T follicular helper cell (primary cell): ENCODE data around the gene SPRED1.
A peak's percentile ranks its signal among the peaks of the same experiment; 100 is the strongest.
"Not testable (repeated sequence)": the region's sequence is repeated elsewhere in the genome, so short reads cannot be mapped to it uniquely, and the experiment has no call there.

Experiments
- DNase-seq: peaks from one replicate; pipeline ENCODE4 v3.0.0-alpha.2; 2020; ENCODE audit warnings: low read depth

SPRED1 gene

DNA sequence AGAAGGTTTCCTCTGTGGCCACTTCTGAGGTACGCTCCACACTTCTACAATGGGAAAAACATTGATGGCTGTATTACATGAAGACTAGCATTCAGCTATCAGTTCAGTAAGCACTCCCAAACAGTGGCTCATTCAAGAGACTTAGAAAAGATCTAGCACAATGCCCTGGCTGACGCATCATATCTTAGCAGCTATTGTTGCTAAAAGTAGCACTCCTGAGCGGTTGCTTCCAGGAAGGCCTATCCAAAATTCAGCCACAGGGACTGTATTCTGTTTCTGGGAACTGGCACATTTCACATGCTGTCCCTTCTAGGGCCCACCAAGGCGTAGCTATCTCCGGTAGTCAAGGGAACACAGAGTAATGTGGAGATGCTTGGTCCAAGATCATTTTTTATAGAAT is 21.2 kb upstream of the SPRED1 start:
- no peak for DNase-seq

DNA sequence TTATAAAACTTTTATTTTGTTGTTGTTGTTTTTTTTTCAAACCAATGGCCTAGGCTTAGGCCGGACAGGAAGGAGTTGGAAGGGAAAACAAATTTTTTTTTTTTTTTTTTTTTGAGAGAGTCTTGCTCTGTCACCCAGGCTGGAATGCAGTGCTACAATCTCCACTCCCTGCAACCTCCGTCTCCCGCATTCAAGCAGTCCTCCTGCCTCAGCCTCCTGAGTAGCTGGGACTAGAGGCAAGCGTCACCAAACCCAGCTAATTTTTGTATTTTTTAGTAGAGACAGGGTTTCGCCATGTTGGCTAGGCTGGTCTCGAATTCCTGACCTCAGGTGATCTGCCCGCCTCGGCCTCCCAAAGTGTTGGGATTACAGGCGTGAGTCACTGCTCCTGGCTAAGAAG is 15.6 kb upstream of the SPRED1 start:
- DNase-seq: not testable (repeated sequence)

DNA sequence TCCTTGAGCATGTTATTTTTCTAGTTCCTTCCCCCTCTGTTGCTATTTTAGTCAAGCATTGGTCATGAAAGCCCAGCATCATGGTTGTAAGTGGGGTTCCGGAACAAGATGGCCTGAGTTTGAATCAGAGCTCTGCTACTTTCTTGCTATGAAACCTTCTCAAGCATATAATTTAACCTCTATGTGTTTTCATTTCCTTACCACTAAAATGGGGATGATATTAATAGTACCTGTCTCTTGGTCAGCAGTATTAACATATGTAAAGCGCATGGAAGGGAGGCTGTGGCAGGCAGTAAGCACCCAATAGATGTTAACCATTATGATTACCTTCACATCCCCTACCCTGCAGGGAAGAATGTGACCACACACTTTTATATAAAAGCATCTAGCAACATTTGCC is 14.3 kb upstream of the SPRED1 start:
- DNase-seq: no peak

DNA sequence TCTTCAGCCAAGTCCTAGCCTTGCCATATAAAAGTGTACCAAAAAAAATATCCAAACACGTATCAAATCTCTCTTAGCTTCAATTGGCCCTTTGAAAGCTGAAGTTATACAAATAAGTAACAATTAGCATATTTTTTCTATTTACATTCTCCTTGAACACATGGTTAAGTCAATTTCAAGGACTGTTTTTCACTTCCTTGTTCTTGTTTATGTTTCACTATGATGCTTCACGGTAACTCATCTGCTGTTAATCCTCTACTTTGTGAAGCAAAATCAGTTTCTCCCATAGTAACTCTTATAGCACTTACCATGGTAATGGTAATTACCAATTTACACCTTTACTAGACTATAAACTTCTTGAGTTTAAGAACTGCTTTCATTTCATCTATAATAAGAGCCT is 10.6 kb upstream of the SPRED1 start:
- DNase-seq: no peak

DNA sequence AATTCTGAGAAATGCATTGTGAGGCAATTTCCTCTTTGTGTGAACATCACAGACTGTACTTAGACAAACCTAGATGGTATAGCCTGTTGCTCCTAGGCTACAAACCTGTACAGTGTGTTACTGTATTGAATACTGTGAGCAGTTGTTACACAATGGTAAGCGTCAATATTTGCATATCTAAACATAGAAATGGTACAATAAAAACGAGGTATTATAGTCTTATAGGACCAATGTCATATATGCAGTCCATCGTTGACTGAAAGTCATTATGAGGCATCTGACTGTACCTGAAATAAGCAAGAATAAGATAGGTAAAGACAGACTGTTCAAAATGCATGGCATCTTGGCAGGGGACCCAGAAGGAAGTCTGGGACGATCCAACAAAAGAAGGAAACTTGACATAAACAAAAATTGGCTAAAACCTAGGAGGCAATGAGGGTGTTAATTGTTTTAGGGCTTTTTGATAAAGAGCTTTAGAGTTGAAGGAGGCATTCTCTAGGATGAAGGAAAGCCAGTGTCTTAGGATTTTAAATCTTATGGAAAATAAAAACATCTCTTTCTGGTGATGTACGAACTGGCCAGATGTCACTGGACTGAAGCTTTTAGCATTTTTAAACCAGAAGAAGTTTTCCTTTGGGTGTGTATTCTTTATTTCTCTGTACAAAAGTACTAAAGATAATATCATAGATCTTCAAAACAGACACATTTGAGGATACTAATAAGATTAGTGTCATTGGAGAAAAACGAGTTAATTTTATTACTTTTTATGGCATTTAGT is 9.2 kb upstream of the SPRED1 start:
- DNase-seq: no peak

DNA sequence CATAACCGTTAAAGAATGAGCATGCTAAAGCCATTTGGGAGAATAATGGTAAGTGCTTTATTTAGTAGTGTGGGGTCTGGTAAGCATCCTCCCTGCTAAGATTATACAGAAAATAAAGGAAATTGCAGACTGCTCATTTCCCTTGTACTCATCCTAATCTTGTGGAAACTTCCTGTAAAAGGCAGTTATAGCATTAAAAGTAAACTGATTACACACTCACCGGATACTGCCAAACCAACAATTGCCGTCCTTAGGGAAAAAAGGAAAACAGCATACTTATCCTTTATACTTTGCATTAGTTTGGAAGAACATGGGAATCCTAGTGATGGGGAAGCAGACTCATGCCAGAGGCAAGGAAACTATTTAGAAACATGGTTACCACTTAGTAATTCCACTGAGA is 5.3 kb upstream of the SPRED1 start:
- DNase-seq: no peak

DNA sequence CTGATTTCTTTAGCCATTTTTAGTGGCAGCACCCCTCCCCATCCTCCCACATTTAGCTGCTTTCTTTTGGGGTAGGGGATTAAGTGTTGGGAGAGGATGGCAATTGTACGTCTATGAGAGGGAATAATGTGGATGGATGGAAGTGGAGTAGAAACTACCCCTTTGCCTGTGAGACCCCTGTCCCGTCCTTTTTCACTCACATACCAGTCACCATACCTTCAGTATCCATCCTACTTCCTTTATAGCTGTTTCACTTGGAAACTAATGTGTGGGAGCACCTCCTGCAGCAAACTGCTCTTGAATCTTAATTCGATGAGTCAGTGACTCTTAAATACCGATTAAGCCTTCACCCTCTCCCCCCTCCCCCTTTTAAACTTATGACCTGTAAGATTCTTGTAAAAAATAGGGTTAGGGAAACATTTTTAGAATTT is 730 bp downstream of the SPRED1 start:
- DNase-seq: no peak

DNA sequence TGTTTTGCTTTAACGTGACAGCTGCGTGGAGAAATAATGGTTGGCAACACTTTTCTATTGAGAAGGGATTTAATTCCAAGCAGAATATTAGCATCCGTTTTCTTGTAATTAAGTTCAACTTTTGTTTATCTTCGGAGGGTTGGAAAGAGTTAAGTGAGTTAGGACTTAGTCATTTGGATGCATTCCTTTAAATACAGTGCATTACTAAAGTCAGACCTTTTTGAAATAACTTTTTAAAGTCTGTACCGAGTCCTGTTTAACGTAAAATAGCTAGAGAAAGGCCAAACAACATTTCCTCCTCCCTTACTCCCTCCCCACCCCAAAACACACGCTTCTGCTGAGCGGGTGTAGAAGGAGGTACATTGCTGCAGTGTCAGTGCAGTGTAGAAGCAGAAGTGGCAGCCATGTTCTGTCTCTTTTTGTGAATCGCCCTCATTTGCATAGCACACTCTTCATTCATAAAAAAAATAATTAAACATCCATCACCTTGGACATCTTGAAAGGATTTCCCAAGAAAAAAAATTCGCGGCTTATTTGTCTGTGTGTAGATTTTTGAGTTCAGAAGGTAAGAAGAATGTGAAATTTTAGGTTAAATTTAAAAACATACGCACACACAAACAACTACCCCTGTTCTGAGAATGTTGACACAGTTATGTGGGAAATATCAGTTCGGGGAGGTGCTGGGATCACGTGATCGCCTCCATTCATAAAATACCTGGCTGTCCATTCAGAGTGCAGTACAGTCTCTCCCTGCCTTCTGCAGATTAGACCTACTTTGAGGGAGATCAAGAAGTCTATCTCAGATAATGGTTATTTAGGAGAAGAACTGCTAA is 1.6 kb downstream of the SPRED1 start:
- DNase-seq: peak; percentile 10

DNA sequence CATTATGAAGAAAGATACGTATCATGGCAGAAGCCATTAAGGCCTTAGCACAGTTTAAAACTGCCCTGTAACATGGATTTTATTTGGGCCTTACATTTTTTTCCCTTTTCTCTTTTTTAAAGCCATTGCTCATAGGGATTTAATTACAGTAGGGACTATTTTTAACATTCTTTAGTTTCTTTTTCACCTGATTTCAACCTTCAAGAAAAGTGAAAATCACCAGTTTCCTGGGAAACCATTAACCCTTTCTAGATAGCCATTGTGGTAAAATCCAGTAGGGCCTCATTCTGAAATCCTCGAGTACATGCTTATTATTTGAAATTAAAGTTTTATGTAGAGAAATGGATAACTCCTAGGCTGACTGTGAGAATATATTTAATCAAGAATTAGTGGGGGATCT is 3.1 kb downstream of the SPRED1 start:
- no peak for DNase-seq

DNA sequence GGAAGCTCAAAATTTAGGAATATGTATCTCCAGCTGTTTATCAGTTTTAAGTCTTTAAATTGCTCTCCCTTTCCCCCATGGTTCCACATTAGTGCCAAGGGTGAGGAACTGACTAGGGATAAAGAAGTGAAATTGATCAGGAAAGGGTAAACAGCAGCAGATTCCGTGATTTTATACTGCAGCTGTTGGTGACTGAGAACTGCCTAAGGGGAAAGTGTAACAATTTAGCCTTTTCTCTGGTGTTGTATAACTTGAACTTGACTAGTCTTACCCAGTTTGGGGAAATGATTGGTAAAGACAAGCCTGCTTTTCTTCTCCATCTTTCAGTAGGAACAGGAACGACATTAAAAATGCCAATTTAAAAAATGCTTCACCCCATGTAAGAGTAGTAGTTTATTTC is 5.0 kb downstream of the SPRED1 start:
- DNase-seq: no peak

DNA sequence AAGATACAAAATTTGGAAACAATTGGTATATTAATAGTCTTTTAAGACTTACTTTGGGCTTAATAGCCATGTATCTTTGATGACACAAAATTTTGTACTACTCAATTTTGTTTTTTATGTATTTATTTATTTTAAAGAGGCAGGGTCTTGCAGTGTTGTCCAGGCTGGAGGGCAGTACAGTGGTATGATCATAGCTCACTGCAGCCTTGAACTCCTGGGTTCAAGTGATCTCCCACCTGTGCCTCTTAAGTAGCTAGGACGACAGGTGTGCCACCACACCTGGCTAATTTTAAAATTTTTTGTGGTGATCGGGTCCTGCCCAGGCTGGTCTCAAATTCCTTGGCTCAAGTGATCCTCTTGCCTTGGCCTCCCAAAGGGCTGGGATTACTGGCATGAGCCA is 6.5 kb downstream of the SPRED1 start:
- DNase-seq: no peak

DNA sequence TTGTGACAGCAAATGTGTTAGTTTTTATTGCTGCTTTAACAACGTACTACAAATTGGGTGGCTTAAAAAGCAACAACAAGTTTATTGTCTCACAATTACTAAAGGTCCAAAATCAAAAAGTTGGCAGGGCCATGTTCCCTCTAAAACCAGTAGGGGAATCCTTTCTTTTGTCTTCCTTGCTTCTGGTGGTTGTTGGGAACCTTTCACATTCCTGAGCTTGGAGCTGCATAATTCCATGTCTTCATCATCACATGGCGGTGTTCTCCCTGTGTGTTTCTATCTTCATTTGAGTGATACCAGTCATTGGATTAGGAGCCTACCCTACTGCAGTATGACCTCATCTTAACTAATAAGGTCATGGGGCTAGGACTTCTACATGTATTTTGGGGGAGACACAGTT is 7.4 kb downstream of the SPRED1 start:
- DNase-seq: no peak

DNA sequence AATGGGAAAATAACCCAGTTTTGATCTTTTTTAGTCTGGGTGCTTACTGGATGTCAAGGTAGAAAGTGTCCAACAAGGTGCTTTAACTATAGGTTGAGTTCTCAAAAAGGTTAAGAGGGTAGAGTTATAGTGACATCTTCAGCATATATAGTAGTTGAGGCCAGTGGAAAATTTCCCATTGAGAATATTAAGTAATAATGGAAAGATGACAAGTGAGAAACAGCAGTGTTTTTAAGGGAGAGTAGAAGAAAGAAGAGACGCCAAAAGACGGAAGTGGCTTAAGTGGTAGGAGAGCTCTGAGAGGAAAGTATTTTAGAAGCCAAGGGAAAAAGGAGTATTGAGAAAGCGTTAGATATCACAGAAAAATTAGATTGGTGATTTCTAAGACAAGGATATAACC is 10.6 kb downstream of the SPRED1 start:
- no peak for DNase-seq

DNA sequence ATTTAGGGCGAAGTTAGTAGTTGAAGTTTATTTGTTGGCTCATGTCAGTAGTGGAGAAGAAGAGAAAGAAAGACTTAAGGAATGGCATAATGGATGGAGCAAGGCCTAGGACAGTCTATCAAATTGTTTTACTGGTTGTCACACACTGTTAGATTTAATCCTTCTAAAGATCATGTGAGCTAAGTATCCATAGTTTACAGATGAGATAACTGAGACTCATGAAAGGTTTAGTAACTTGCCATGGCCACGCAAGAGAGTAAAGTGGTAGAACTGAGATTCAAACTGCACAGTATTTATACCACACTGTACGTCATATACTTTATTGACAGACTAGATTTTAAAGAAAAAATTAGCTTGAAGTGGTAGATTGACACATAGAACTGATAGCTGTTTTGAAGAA is 11.4 kb downstream of the SPRED1 start:
- DNase-seq: no peak

DNA sequence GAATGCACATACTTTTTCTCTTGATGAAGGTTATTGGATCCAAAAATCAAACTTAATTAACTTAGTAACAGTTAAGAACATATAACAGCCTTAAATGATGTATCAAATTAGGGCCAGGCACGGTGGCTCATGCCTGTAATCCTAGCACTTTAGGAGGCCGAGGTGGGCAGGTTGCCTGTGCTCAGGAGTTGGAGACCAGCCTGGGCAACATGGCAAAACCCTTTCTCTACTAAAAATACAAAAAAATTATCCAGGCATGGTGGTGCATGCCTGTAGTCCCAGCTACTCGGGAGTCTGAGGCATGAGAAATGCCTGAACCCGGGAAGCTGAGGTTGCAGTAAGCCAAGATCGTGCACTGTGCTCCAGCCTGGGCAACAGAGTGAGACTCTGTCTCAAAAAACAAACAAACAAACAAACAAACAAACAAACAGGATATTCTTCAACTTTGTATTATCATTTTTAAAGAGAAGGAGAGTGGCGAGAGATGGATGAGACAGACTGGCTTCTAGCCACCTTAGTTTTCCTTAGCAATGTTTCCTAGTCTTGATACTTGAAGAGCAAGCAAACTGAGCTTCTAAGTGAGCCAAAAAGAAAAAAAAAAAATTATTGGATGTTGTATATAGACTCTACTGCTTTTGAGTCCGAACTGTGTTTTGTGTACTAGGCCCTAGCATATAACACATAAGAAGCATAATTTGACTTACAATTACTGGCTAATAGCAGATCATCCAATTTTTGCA is 13.8 kb downstream of the SPRED1 start:
- DNase-seq: no peak

DNA sequence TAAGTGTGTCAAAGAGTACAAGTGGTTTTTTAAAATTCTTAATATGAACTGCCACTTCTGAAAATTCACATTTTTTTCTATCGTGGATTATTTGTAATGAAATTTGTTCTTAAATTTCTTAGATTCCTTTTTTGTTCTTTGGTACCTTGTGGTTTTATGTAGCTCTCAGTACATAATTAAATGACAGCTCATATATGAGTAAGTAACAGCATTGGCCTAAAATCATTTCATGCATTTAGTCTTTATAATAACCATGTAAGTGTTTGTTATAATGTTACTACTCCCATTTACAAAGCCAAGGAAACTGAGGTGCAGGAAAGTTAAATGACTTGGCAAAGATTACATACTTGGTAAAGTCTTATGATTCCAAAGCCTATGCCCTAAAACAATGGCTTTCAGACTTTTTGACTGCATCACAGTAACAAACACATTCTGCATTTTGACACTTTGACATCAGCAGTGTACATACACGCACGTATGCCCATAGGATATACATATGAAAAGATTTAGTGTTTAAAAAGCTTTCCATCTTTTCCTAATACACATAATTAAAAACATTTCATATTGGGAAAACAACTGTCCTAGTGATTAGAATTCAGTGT is 14.9 kb downstream of the SPRED1 start:
- DNase-seq: no peak

DNA sequence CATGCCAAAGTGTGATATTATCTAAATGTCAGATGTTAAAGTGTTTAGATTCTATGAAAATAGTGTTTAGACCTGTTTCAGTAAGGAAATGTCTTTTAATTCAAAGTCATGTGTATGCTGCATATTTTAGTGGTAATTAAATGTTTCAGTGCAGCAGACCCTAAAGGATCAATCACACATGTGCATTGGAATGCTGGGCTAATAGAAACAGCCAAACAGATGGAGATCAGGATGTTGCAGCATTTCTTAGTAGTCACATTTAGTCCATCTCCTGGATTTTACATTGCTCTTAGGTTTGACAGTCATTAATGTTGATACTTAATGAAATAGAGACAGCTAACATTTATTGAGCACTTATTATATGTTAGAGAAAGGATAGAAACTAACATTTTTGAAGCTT is 18.5 kb downstream of the SPRED1 start:
- no peak for DNase-seq

DNA sequence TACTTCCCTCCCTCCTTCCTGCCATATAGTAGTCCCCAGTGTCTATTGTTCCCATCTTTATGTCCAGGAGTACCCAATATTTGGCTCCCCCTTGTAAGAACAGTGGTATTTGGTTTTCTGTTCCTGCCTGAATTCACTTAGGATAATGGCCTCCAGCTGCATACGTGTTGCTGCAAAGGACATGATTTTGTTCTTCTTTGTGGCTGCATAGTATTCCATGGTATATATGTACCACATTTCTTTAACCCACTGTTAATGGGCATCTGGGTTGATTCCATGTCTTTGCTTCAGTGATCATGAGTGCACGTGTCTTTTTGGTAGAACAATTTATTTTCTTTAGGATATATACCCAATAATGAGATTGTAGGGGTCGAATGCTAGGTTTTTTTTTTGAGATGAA is 19.3 kb downstream of the SPRED1 start:
- DNase-seq: no peak

DNA sequence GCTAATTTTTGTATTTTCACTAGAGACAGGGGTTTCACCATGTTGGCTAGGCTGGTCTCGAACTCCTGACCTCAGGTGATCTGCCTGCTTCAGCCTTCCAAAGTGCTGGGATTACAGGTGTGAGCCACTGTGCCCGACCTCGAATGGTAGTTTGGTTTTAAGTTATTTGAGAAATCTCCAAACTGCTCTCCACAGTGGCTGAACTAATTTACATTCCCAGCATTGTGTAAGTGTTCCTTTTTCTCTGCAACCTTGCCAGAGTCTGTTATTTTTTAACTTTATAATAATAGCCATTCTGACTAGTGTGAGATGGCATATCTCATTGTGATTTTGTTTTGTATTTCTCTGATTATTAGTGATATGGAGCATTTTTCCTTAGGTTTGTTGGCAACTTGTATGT is 19.8 kb downstream of the SPRED1 start:
- DNase-seq: not testable (repeated sequence)

DNA sequence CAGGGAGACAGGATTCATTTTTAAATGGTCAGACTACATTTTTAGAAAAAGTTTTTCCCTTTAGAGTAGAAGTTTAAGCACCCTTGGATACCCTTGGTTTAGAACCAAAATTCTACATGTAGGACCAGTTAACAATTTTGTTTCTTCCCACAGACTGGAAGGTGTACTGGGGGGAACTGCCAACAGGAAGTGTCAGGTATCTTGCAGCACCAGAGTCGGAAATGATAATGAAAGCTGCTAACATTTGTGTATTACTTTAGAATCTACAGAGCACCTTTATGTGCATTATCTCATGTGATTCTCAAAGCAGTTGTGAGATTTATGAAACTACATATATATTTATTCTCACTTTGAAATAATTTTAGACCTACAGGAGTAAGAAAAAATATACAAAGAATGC is 21.5 kb downstream of the SPRED1 start:
- DNase-seq: no peak

DNA sequence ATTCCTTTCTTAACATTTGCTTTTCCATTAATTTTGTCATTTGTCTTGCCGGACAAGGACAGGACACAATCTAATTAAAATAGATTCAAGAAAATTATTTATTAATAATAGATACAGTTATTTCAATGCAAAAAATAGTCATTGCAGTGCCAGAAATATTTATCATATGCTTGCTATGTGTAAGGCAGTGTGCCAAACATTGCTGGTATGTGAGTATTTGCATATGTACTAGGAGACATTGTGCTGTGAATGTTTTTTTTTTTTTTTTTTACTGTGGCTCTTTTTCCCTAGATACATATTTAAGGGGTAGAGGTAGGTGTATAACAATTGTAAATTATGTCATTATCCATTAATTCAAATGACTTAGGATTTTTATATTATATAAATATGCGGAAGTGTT is 23.3 kb downstream of the SPRED1 start:
- DNase-seq: no peak

DNA sequence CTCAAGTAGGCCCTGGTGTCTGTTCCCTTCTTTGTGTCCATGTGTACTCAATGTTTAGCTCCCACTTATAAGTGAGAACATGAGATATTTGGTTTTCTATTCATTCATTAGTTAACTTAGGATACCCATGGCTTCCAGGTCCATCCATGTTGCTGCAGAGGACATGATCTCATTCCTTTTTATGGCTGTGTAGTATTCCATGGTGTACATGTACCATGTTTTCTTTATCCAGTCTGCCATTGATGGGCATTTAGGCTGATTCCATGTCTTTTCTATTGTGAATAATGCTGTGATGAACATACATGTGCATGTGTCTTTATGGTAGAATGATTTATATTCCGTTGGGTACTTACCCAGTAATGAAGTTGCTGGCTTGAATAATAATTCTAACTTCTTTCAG is 24.6 kb downstream of the SPRED1 start:
- not testable (repeated sequence) for DNase-seq
